WTC11 (cell line): ENCODE results near the gene SCN8A.

Experiments
- CBFB ChIP-seq: sonication (generic); formaldehyde crosslinking; IDR thresholded peaks from 2 replicates; pipeline ENCODE4 v1.8.1; 2022; ENCODE audit warnings: mild to moderate bottlenecking, low read depth, missing genetic modification reagents
- CREM ChIP-seq: sonication (generic); formaldehyde crosslinking; IDR thresholded peaks from 2 replicates; pipeline ENCODE4 v1.8.1; 2022; ENCODE audit warnings: mild to moderate bottlenecking, missing genetic modification reagents, moderate library complexity
- ETV6 ChIP-seq: sonication (generic); formaldehyde crosslinking; IDR thresholded peaks from 2 replicates; pipeline ENCODE4 v1.8.1; 2022; ENCODE audit warnings: mild to moderate bottlenecking, missing genetic modification reagents
- FOXK1 ChIP-seq: sonication (generic); formaldehyde crosslinking; IDR thresholded peaks from 2 replicates; pipeline ENCODE4 v1.8.0; 2022; ENCODE audit warnings: mild to moderate bottlenecking, moderate library complexity, missing genetic modification reagents
- MYBL2 ChIP-seq: sonication (generic); formaldehyde crosslinking; IDR thresholded peaks from 2 replicates; pipeline ENCODE4 v1.8.1; 2023; ENCODE audit warnings: mild to moderate bottlenecking, moderate library complexity, missing genetic modification reagents
- OVOL2 ChIP-seq: fragments of 250-450 bp; sonication (Bioruptor Pico); IDR thresholded peaks from 2 replicates; pipeline ENCODE4 v1.9.0; 2021; ENCODE audit warnings: mild to moderate bottlenecking, borderline replicate concordance
- TEAD4 ChIP-seq: sonication (generic); formaldehyde crosslinking; IDR thresholded peaks from 2 replicates; pipeline ENCODE4 v1.8.0; 2022; ENCODE audit warnings: mild to moderate bottlenecking, missing genetic modification reagents
- ZNF138 ChIP-seq: sonication (generic); formaldehyde crosslinking; conservative IDR thresholded peaks from 2 replicates; pipeline ENCODE4 v1.8.1; 2022; ENCODE audit warnings: mild to moderate bottlenecking, moderate library complexity, missing genetic modification reagents
- TF ChIP-seq, protein P1 (sequence below): fragments of 200-600 bp; IDR thresholded peaks from 2 replicates; pipeline ENCODE4 v1.8.0; 2022; ENCODE audit warnings: antibody characterized with exemption
- TF ChIP-seq, protein P2 (sequence below): sonication (generic); formaldehyde crosslinking; IDR thresholded peaks from 2 replicates; pipeline ENCODE4 v1.8.1; 2023; ENCODE audit warnings: mild to moderate bottlenecking, missing genetic modification reagents
- TF ChIP-seq, protein P3 (sequence below): sonication (generic); formaldehyde crosslinking; IDR thresholded peaks from 2 replicates; pipeline ENCODE4 v1.8.1; 2022; ENCODE audit warnings: mild to moderate bottlenecking, moderate library complexity, missing genetic modification reagents
- TF ChIP-seq, protein P4 (sequence below): sonication (generic); formaldehyde crosslinking; IDR thresholded peaks from 2 replicates; pipeline ENCODE4 v1.8.0; 2022; ENCODE audit warnings: mild to moderate bottlenecking, missing genetic modification reagents
- TF ChIP-seq, protein P5 (sequence below): sonication (generic); formaldehyde crosslinking; conservative IDR thresholded peaks from 2 replicates; pipeline ENCODE4 v1.8.1; 2022; ENCODE audit warnings: mild to moderate bottlenecking, missing genetic modification reagents

DNA sequence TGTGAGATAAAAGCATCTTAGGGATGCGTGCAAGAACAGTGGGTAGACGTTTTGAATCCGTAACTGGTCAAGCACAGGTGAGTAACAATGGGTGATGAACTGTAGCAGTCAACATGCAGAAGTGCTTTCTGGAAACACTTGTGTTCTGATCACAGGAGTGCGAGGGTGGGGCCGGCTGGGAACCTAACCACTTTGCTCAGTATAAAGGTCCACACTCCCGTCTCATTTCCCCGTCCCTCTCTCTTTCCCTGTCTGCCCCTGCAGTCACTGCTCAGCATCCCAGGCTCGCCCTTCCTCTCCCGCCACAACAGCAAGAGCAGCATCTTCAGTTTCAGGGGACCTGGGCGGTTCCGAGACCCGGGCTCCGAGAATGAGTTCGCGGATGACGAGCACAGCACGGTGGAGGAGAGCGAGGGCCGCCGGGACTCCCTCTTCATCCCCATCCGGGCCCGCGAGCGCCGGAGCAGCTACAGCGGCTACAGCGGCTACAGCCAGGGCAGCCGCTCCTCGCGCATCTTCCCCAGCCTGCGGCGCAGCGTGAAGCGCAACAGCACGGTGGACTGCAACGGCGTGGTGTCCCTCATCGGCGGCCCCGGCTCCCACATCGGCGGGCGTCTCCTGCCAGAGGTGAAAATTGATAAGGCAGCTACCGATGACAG, 130.4 kb downstream of the SCN8A start:
- TF ChIP-seq, protein P1, sequence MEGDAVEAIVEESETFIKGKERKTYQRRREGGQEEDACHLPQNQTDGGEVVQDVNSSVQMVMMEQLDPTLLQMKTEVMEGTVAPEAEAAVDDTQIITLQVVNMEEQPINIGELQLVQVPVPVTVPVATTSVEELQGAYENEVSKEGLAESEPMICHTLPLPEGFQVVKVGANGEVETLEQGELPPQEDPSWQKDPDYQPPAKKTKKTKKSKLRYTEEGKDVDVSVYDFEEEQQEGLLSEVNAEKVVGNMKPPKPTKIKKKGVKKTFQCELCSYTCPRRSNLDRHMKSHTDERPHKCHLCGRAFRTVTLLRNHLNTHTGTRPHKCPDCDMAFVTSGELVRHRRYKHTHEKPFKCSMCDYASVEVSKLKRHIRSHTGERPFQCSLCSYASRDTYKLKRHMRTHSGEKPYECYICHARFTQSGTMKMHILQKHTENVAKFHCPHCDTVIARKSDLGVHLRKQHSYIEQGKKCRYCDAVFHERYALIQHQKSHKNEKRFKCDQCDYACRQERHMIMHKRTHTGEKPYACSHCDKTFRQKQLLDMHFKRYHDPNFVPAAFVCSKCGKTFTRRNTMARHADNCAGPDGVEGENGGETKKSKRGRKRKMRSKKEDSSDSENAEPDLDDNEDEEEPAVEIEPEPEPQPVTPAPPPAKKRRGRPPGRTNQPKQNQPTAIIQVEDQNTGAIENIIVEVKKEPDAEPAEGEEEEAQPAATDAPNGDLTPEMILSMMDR, result no peak
- TF ChIP-seq ETV6 (CRISPR knock-in tag), result no peak
- TF ChIP-seq, protein P2, sequence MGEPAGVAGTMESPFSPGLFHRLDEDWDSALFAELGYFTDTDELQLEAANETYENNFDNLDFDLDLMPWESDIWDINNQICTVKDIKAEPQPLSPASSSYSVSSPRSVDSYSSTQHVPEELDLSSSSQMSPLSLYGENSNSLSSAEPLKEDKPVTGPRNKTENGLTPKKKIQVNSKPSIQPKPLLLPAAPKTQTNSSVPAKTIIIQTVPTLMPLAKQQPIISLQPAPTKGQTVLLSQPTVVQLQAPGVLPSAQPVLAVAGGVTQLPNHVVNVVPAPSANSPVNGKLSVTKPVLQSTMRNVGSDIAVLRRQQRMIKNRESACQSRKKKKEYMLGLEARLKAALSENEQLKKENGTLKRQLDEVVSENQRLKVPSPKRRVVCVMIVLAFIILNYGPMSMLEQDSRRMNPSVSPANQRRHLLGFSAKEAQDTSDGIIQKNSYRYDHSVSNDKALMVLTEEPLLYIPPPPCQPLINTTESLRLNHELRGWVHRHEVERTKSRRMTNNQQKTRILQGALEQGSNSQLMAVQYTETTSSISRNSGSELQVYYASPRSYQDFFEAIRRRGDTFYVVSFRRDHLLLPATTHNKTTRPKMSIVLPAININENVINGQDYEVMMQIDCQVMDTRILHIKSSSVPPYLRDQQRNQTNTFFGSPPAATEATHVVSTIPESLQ (CRISPR knock-in tag), result no peak
- TF ChIP-seq MYBL2, result no peak
- TF ChIP-seq CBFB (CRISPR knock-in tag), result no peak
- TF ChIP-seq ZNF138, result no peak
- TF ChIP-seq, protein P3, sequence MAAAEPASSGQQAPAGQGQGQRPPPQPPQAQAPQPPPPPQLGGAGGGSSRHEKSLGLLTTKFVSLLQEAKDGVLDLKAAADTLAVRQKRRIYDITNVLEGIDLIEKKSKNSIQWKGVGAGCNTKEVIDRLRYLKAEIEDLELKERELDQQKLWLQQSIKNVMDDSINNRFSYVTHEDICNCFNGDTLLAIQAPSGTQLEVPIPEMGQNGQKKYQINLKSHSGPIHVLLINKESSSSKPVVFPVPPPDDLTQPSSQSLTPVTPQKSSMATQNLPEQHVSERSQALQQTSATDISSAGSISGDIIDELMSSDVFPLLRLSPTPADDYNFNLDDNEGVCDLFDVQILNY, result no peak
- no peak for TF ChIP-seq CREM (CRISPR knock-in tag)
- no peak for TF ChIP-seq OVOL2 (CRISPR knock-in tag)
- TF ChIP-seq, protein P4, sequence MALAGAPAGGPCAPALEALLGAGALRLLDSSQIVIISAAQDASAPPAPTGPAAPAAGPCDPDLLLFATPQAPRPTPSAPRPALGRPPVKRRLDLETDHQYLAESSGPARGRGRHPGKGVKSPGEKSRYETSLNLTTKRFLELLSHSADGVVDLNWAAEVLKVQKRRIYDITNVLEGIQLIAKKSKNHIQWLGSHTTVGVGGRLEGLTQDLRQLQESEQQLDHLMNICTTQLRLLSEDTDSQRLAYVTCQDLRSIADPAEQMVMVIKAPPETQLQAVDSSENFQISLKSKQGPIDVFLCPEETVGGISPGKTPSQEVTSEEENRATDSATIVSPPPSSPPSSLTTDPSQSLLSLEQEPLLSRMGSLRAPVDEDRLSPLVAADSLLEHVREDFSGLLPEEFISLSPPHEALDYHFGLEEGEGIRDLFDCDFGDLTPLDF, result no peak
- TF ChIP-seq, protein P5, sequence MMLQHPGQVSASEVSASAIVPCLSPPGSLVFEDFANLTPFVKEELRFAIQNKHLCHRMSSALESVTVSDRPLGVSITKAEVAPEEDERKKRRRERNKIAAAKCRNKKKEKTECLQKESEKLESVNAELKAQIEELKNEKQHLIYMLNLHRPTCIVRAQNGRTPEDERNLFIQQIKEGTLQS (CRISPR knock-in tag), result no peak
- TF ChIP-seq FOXK1 (CRISPR knock-in tag), result no peak
- no peak for TF ChIP-seq TEAD4 (CRISPR knock-in tag)
